NT2/D1 (cell line): Measurements from ENCODE around the gene ZNF451.

ENCODE experiments used
- DNase-seq: peaks from one replicate; pipeline ENCODE4 v3.0.0-alpha.2; 2011; ENCODE audit warnings: low read depth, low spot score
- H3K27me3 ChIP-seq: 2 replicates; pipeline ENCODE4 v1.6.0; 2011; ENCODE audit warnings: mild to moderate bottlenecking; ENCODE audit not compliant: insufficient read length, insufficient read depth
- H3K36me3 ChIP-seq: 2 replicates; pipeline ENCODE4 v1.6.1; 2011; ENCODE audit warnings: mild to moderate bottlenecking, low read length, mixed read lengths; ENCODE audit not compliant: insufficient read depth, insufficient read length
- H3K4me1 ChIP-seq: 2 replicates; pipeline ENCODE4 v1.5.1; 2011; ENCODE audit not compliant: insufficient read depth, insufficient read length
- H3K4me3 ChIP-seq: 2 replicates; pipeline ENCODE4 v1.5.1; 2011; ENCODE audit warnings: low read depth; ENCODE audit not compliant: insufficient read length
- H3K9ac ChIP-seq: 2 replicates; pipeline ENCODE4 v1.6.0; 2011; ENCODE audit warnings: low read depth; ENCODE audit not compliant: insufficient read length
- H3K9me3 ChIP-seq: 2 replicates; pipeline ENCODE4 v1.5.1; 2011; ENCODE audit warnings: mild to moderate bottlenecking, low read length; ENCODE audit not compliant: insufficient read depth
- SUZ12 ChIP-seq: IDR thresholded peaks from 2 replicates; pipeline ENCODE4 v1.6.1; 2011; ENCODE audit not compliant: insufficient read length, insufficient read depth; ENCODE audit errors: extremely low read depth
- YY1 ChIP-seq: IDR thresholded peaks from 2 replicates; pipeline ENCODE4 v1.6.1; 2011; ENCODE audit not compliant: insufficient read length, insufficient read depth
- ZNF274 ChIP-seq: IDR thresholded peaks from 2 replicates; pipeline ENCODE4 v1.6.1; 2011; ENCODE audit warnings: mild to moderate bottlenecking, low read depth, low read length

The ZNF451 gene

GRCh38 chr6:57048577-57048976, 41.4 kb upstream of the ZNF451 start:
- Histone ChIP-seq H3K4me3 (no peak overlapping the region), H3K9me3 (no peaks in the 10 kb centered on the region), H3K9ac (no peak overlapping the region), H3K36me3 (peaks cover 36% of the 10 kb centered on the region), H3K27me3 (no peaks in the 10 kb centered on the region), H3K4me1 (no peaks in the 10 kb centered on the region)
- no peak for DNase-seq
- TF ChIP-seq SUZ12 (no peak), ZNF274 (no peak), YY1 (no peak)

GRCh38 chr6:57063847-57064246, 26.1 kb upstream of the ZNF451 start:
- H3K36me3 ChIP-seq: peaks cover 44% of the 10 kb centered on the region
- TF ChIP-seq SUZ12 (no peak), ZNF274 (no peak), YY1 (no peak)
- H3K27me3 ChIP-seq: no peaks in the 10 kb centered on the region
- H3K9ac ChIP-seq: no peak overlapping the region
- no peaks in the 10 kb centered on the region for H3K9me3 ChIP-seq
- H3K4me3 ChIP-seq: no peak overlapping the region
- no peak for DNase-seq
- H3K4me1 ChIP-seq: no peaks in the 10 kb centered on the region

- TF ChIP-seq SUZ12: no peak
- no peak for TF ChIP-seq YY1
- TF ChIP-seq ZNF274: no peak
- no peak for DNase-seq
- Histone ChIP-seq H3K27me3 (no peaks in the 10 kb centered on the region), H3K4me3 (no peak overlapping the region), H3K9me3 (no peaks in the 10 kb centered on the region), H3K4me1 (no peaks in the 10 kb centered on the region), H3K9ac (no peak overlapping the region), H3K36me3 (peaks cover 38% of the 10 kb centered on the region)
Measured at GRCh38 chr6:57064809-57065208, 25.2 kb upstream of the ZNF451 start.

GRCh38 chr6:57068061-57068460, 21.9 kb upstream of the ZNF451 start:
- H3K4me3 ChIP-seq: no peak overlapping the region
- DNase-seq: no peak
- H3K4me1 ChIP-seq: no peaks in the 10 kb centered on the region
- H3K9me3 ChIP-seq: no peaks in the 10 kb centered on the region; the same call in 1 of the 2 replicates
- H3K9ac ChIP-seq: no peak overlapping the region
- TF ChIP-seq ZNF274 (no peak), YY1 (no peak), SUZ12 (no peak)
- H3K36me3 ChIP-seq: peaks cover 16% of the 10 kb centered on the region
- no peaks in the 10 kb centered on the region for H3K27me3 ChIP-seq

- Histone ChIP-seq H3K4me3 (no peak overlapping the region), H3K9ac (no peak overlapping the region), H3K36me3 (peaks cover 8% of the 10 kb centered on the region), H3K27me3 (no peaks in the 10 kb centered on the region), H3K4me1 (no peaks in the 10 kb centered on the region), H3K9me3 (no peaks in the 10 kb centered on the region; the same call in 1 of the 2 replicates)
- no peak for TF ChIP-seq SUZ12
- TF ChIP-seq YY1: no peak
- no peak for DNase-seq
Measured at GRCh38 chr6:57069228-57069627, 20.8 kb upstream of the ZNF451 start.

- no peak for TF ChIP-seq YY1
- no peak for TF ChIP-seq ZNF274
- TF ChIP-seq SUZ12: no peak
- no peaks in the 10 kb centered on the region for H3K4me1 ChIP-seq
- no peak overlapping the region for H3K9ac ChIP-seq
- H3K36me3 ChIP-seq: peaks cover 8% of the 10 kb centered on the region
- H3K9me3 ChIP-seq: no peaks in the 10 kb centered on the region; the same call in 1 of the 2 replicates
- H3K4me3 ChIP-seq: no peak overlapping the region
- H3K27me3 ChIP-seq: no peaks in the 10 kb centered on the region
- peak; percentile 52 for DNase-seq
Measured at GRCh38 chr6:57069920-57070331, 20.1 kb upstream of the ZNF451 start.

GRCh38 chr6:57072108-57072507, 17.9 kb upstream of the ZNF451 start:
- H3K4me1 ChIP-seq: no peaks in the 10 kb centered on the region
- H3K27me3 ChIP-seq: no peaks in the 10 kb centered on the region
- DNase-seq: no peak
- H3K9ac ChIP-seq: no peak overlapping the region
- no peak overlapping the region for H3K4me3 ChIP-seq
- H3K36me3 ChIP-seq: no peaks in the 10 kb centered on the region
- H3K9me3 ChIP-seq: no peaks in the 10 kb centered on the region; the same call in 1 of the 2 replicates
- TF ChIP-seq SUZ12 (no peak), ZNF274 (no peak), YY1 (no peak)

GRCh38 chr6:57074383-57074782, 15.6 kb upstream of the ZNF451 start:
- H3K27me3 ChIP-seq: no peaks in the 10 kb centered on the region
- TF ChIP-seq YY1 (no peak), SUZ12 (no peak), ZNF274 (no peak)

More at GRCh38 chr6:57074383-57074782, 15.6 kb upstream of the ZNF451 start:
- no peak overlapping the region for H3K4me3 ChIP-seq
- no peaks in the 10 kb centered on the region for H3K4me1 ChIP-seq
- no peak for DNase-seq
- no peak overlapping the region for H3K9ac ChIP-seq
- no peaks in the 10 kb centered on the region for H3K36me3 ChIP-seq
- H3K9me3 ChIP-seq: no peaks in the 10 kb centered on the region; the same call in none of the 2 replicates
